ENCODE data around the gene DYNC1LI2. TPM values are rescaled to one million over a fixed set of nuclear protein-coding genes. Genes with fewer than 3 reads are reported as not detected.
A peak's percentile ranks its signal among the peaks of the same experiment; 100 is the strongest.

The DYNC1LI2 gene
- total RNA-seq, 4 donors from 2014 or later, result 167 to 337 (median 206) TPM

GRCh38 chr16:66740010-66740409 is 11.4 kb downstream of the DYNC1LI2 start:
- Histone ChIP-seq H3K4me1 (peaks cover 0 to 37% (median 7%) of the 10 kb centered on the region in 4 donors), H3K4me3 (no peak overlapping the region), H3K27me3 (no peaks in the 10 kb centered on the region), H3K27ac (peak overlapping the region in 3 of 4 donors; percentile 69 to 87 (median 81)), H3K36me3 (peaks cover 0 to 69% (median 0%) of the 10 kb centered on the region in 3 donors), H3K9me3 (no peaks in the 10 kb centered on the region)
- DNase-seq, result peak in 1 of 3 donors; percentile 59
- TF ChIP-seq POLR2A (IDR thresholded peaks at IDR 0.05), result no peak
- peak in 5 of 6 experiments; percentile 40 to 70 (median 58) for TF ChIP-seq CTCF (IDR thresholded peaks at IDR 0.05)

GRCh38 chr16:66735891-66736290 is 15.5 kb downstream of the DYNC1LI2 start:
- H3K36me3 ChIP-seq, result peaks cover 0 to 83% (median 0%) of the 10 kb centered on the region in 3 donors
- H3K27me3 ChIP-seq, result no peaks in the 10 kb centered on the region
- peaks cover 0 to 18% (median 1%) of the 10 kb centered on the region in 4 donors for H3K4me1 ChIP-seq
- no peak for DNase-seq
- TF ChIP-seq POLR2A (IDR thresholded peaks at IDR 0.05) (no peak), CTCF (IDR thresholded peaks at IDR 0.05) (no peak)
- no peaks in the 10 kb centered on the region for H3K9me3 ChIP-seq
- H3K27ac ChIP-seq, result no peak overlapping the region
- H3K4me3 ChIP-seq, result no peak overlapping the region

- Histone ChIP-seq H3K36me3 (peaks cover 0 to 90% (median 3%) of the 10 kb centered on the region in 3 donors), H3K27me3 (no peaks in the 10 kb centered on the region), H3K9me3 (no peaks in the 10 kb centered on the region), H3K4me1 (no peaks in the 10 kb centered on the region), H3K27ac (no peak overlapping the region), H3K4me3 (no peak overlapping the region)
- TF ChIP-seq CTCF (IDR thresholded peaks at IDR 0.05), result no peak
- no peak for TF ChIP-seq POLR2A (IDR thresholded peaks at IDR 0.05)
- DNase-seq, result no peak
Observed at GRCh38 chr16:66731101-66731500, 20.3 kb downstream of the DYNC1LI2 start.

GRCh38 chr16:66728804-66729203 is 22.6 kb downstream of the DYNC1LI2 start:
- no peak overlapping the region for H3K4me3 ChIP-seq
- no peak overlapping the region for H3K27ac ChIP-seq
- H3K36me3 ChIP-seq, result peaks cover 0 to 90% (median 3%) of the 10 kb centered on the region in 3 donors
- H3K4me1 ChIP-seq, result no peaks in the 10 kb centered on the region
- no peaks in the 10 kb centered on the region for H3K9me3 ChIP-seq
- TF ChIP-seq CTCF (IDR thresholded peaks at IDR 0.05), result no peak
- no peaks in the 10 kb centered on the region for H3K27me3 ChIP-seq
- DNase-seq, result no peak

GRCh38 chr16:66728117-66728787 is 23.2 kb downstream of the DYNC1LI2 start:
- Histone ChIP-seq H3K4me1 (no peaks in the 10 kb centered on the region), H3K27me3 (no peaks in the 10 kb centered on the region), H3K27ac (no peak overlapping the region), H3K4me3 (no peak overlapping the region), H3K36me3 (peaks cover 0 to 90% (median 3%) of the 10 kb centered on the region in 3 donors), H3K9me3 (no peaks in the 10 kb centered on the region)
- DNase-seq, result no peak
- TF ChIP-seq POLR2A (IDR thresholded peaks at IDR 0.05), result no peak
- peak in 5 of 6 experiments; percentile 63 to 76 (median 75) for TF ChIP-seq CTCF (IDR thresholded peaks at IDR 0.05)
